Endothelial cell of umbilical vein (primary cell): ENCODE data around the gene NFKBIL1. TPM values are rescaled to one million over a fixed set of nuclear protein-coding genes. Genes with fewer than 3 reads are reported as not detected.

Experiments used
- BruUV-seq: library from RNA; stranded (reverse); fragments of 400-500 nt; replicated peaks from 2 replicates; lab custom pipeline; 2021; lab: Mats Ljungman, UMichigan
- CTCF ChIA-PET: fragments of 300-600, 350-600 bp; sonication (Branson Sonifier 250); formaldehyde crosslinking; loops from one replicate; lab custom pipeline; 2021; ENCODE audit warnings: antibody characterized with exemption, inconsistent platforms; lab: Charles Lee
- POLR2A ChIA-PET: fragments of 300-600, 350-600 bp; sonication (Branson Sonifier 250); formaldehyde crosslinking; loops from one replicate; lab custom pipeline; 2021; ENCODE audit warnings: antibody characterized with exemption, inconsistent platforms; lab: Charles Lee
- DNase-seq: peaks from one replicate; pipeline ENCODE4 v3.0.0-alpha.2; 2011; ENCODE audit warnings: low read depth, low spot score
- FAIRE-seq: peaks from 2 replicates; lab custom pipeline; 2011; peaks lifted over from hg19 to GRCh38; lab: Jason Lieb, UNC
- H2AFZ ChIP-seq: 2 replicates; pipeline ENCODE4 v1.6.0; 2012; ENCODE audit warnings: low read depth, low read length, control low read depth, inconsistent platforms
- H3K27ac ChIP-seq: 2 replicates; pipeline ENCODE4 v1.5.1; 2011; ENCODE audit warnings: low read depth, mild to moderate bottlenecking, control low read depth, low read length, moderate library complexity; ENCODE audit not compliant: insufficient read depth
- H3K27me3 ChIP-seq, 2 experiments: 2 replicates each; pipeline versions ENCODE4 v1.6.0 to v1.6.1; 2011; ENCODE audit warnings: low read length in 2 of 2, mixed read lengths in 1 of 2; ENCODE audit not compliant: control insufficient read depth in 2 of 2, insufficient read depth in 2 of 2
- H3K36me3 ChIP-seq, 2 experiments: 2 replicates in 1 of 2; 3 replicates in 1 of 2; pipeline ENCODE4 v1.5.1; 2011; ENCODE audit warnings: low read length in 2 of 2, mild to moderate bottlenecking in 1 of 2, moderate library complexity in 1 of 2; ENCODE audit not compliant: control insufficient read depth in 2 of 2, insufficient read depth in 2 of 2; ENCODE audit errors: extremely low read depth in 1 of 2
- H3K4me1 ChIP-seq: 3 replicates; pipeline ENCODE4 v1.5.1; 2011; ENCODE audit warnings: mild to moderate bottlenecking, low read length; ENCODE audit not compliant: control insufficient read depth, insufficient read depth; ENCODE audit errors: extremely low read depth
- H3K4me2 ChIP-seq: 2 replicates; pipeline ENCODE4 v1.6.1; 2011; ENCODE audit warnings: low read length, control low read depth, mixed read lengths; ENCODE audit not compliant: insufficient read depth
- H3K4me3 ChIP-seq, 3 experiments: fragments of 200-600 bp in 1 of 3; sonication (generic), shearing (Covaris generic) in 1 of 3; replicated peaks in 1 of 3; 2 replicates each; pipeline ENCODE4 v1.5.1; 2011 to 2016; ENCODE audit warnings: control low read depth in 3 of 3, low read length in 3 of 3, mild to moderate bottlenecking in 2 of 3, inconsistent platforms in 1 of 3, low read depth in 1 of 3, moderate library complexity in 1 of 3; ENCODE audit not compliant: insufficient read depth in 1 of 3
- H3K79me2 ChIP-seq: 2 replicates; pipeline ENCODE4 v1.6.0; 2012; ENCODE audit warnings: low read length, inconsistent platforms; ENCODE audit not compliant: control insufficient read depth, insufficient read depth
- H3K9ac ChIP-seq: replicated peaks from 2 replicates; pipeline ENCODE3; 2011; ENCODE audit warnings: low read length, control low read depth; ENCODE audit not compliant: insufficient read depth; ENCODE audit errors: extremely low read depth
- H3K9me1 ChIP-seq: replicated peaks from 3 replicates; pipeline ENCODE4 v1.6.0; 2011; ENCODE audit warnings: mild to moderate bottlenecking, low read length; ENCODE audit not compliant: control insufficient read depth, insufficient read depth; ENCODE audit errors: extremely low read depth
- H3K9me3 ChIP-seq: replicated peaks from 2 replicates; pipeline ENCODE4 v1.5.1; 2012; ENCODE audit warnings: low read length, inconsistent platforms; ENCODE audit not compliant: control insufficient read depth, insufficient read depth
- H4K20me1 ChIP-seq: replicated peaks from 2 replicates; pipeline ENCODE3; 2011; ENCODE audit warnings: mild to moderate bottlenecking, low read length; ENCODE audit not compliant: control insufficient read depth, insufficient read depth; ENCODE audit errors: extremely low read depth
- EZH2 ChIP-seq: IDR thresholded peaks from 2 replicates; pipeline ENCODE4 v1.6.1; 2012; ENCODE audit warnings: borderline replicate concordance, low read depth, mild to moderate bottlenecking, moderate library complexity, low read length, inconsistent platforms; ENCODE audit not compliant: severe bottlenecking
- FOS ChIP-seq: IDR thresholded peaks from 2 replicates; pipeline ENCODE4 v1.6.1; 2011; ENCODE audit warnings: mild to moderate bottlenecking, low read length, moderate library complexity, borderline replicate concordance; ENCODE audit not compliant: insufficient read depth
- GATA2 ChIP-seq: IDR thresholded peaks from 2 replicates; pipeline ENCODE4 v1.7.0; 2011; ENCODE audit warnings: low read depth, mild to moderate bottlenecking, moderate library complexity, mixed read lengths, low read length; ENCODE audit not compliant: insufficient read length, insufficient read depth
- JUN ChIP-seq: IDR thresholded peaks from 2 replicates; pipeline ENCODE4 v1.6.1; 2011; ENCODE audit warnings: borderline replicate concordance, low read depth; ENCODE audit not compliant: insufficient read length, insufficient read depth
- MYC ChIP-seq: IDR thresholded peaks from one replicate; pipeline ENCODE4 v1.6.1; 2011; ENCODE audit warnings: mild to moderate bottlenecking, low read depth, low read length
- POLR2A ChIP-seq: IDR thresholded peaks from 2 replicates; pipeline ENCODE4 v1.6.1; 2012; ENCODE audit warnings: low read depth, mild to moderate bottlenecking, control low read depth, low read length
- POLR2AphosphoS5 ChIP-seq: IDR thresholded peaks from 2 replicates; pipeline ENCODE4 v1.6.1; 2012; ENCODE audit warnings: low read depth, mild to moderate bottlenecking, control low read depth, low read length, moderate library complexity; ENCODE audit not compliant: insufficient read depth
- dilution Hi-C: fragments of 300-500 bp; cut with MboI; formaldehyde crosslinking; loops from one replicate; pipeline ENCODE4 v1.15.0; 2019; ENCODE audit warnings: low sequenced_read_pairs; ENCODE audit not compliant: extremely low pct_ligation_motif_present
- intact Hi-C: fragments of 100-400 bp; cut with micrococcal nuclease; formaldehyde crosslinking; loops from one replicate; pipeline ENCODE4 v1.10.0; 2022
- polyA plus RNA-seq, 4 experiments: library from polyadenylated mRNA; depleted of rRNA in 3 of 4; stranded (reverse) in 3 of 4; unstranded in 1 of 4; fragments of >200 nt; gene quantifications; 2 replicates each; pipeline versions ENCODE4 v1.2.1 to v1.2.3, GENCODE V29; 2011 to 2012; ENCODE audit warnings: missing spikeins in 1 of 4
- total RNA-seq: library from RNA; stranded (reverse); gene quantifications from 2 replicates; pipeline ENCODE4 v1.2.3, GENCODE V29; 2021
- TF ChIP-seq, protein P1 (sequence below): IDR thresholded peaks from 2 replicates; pipeline ENCODE4 v1.6.1; 2011; ENCODE audit not compliant: insufficient read depth, insufficient read length
- TF ChIP-seq, protein P2 (sequence below), 2 donors: IDR thresholded peaks; 1 replicate in 1 of 2; 2 replicates in 1 of 2; pipeline ENCODE4 v1.5.1; 2011; ENCODE audit warnings: low read length in 2 of 2, mild to moderate bottlenecking in 2 of 2, moderate library complexity in 2 of 2, control low read depth in 1 of 2, inconsistent platforms in 1 of 2, low read depth in 1 of 2; ENCODE audit not compliant: insufficient read depth in 1 of 2; ENCODE audit errors: extremely low read depth in 1 of 2

NFKBIL1 gene
- total and polyA plus RNA-seq, 2 donors (not counting 3 experiments of a cell fraction or from before 2014, with no cell fraction given), result 9.9 to 15.5 TPM

DNA sequence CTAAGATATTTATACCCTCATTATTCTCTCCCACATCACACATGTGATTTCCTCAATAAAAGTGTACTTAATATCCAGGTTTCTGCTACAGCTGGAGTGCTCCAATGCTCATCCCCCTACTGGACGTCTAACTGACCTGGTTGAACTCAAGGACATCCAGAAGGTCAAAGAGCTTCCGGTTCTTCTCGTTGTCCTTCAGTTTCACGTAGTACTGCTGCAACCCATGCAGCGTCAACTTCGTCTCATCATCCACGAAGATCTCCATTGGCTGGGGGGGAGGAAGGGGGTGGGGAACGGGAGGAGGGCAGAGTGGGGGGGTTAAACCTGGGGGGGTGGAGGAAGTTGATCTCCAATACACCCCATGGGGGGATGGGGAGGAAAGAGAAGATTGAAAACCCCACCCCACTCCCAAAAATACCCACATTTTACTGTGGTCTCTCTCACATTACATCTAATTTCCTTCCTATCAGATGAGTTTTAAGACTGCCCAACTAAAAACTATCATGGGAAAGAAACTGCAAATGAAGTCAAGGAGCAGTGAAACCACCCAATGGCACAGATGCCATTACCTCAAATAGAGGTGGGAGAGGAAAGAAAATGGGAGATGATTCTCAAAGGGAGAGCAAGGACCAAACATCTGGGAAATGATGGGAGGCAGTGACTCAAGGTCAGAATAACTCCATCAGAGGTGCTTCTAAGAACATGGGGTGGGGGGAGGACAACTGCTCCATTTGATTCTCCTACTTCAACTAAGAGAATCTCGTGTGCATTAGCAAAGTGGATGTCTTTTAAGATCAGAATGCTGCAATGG is 14.6 kb upstream of the NFKBIL1 start:
- dilution Hi-C loops (no loop called here), intact Hi-C loops (no loop called here)
- Histone ChIP-seq H3K9me1 (no peaks in the 10 kb centered on the region), H3K79me2 (peaks cover 44% of the 10 kb centered on the region), H3K36me3 (peaks cover 42 to 58% of the 10 kb centered on the region in 2 experiments), H3K9ac (no peak overlapping the region), H3K4me3 (no peak overlapping the region), H3K4me2 (no peak overlapping the region), H3K4me1 (no peaks in the 10 kb centered on the region), H3K9me3 (no peaks in the 10 kb centered on the region), H4K20me1 (no peaks in the 10 kb centered on the region), H3K27me3 (no peaks in the 10 kb centered on the region), H3K27ac (no peak overlapping the region), H2AFZ (no peak overlapping the region)
- BruUV-seq, result no TSS peak
- TF ChIP-seq, protein P1, sequence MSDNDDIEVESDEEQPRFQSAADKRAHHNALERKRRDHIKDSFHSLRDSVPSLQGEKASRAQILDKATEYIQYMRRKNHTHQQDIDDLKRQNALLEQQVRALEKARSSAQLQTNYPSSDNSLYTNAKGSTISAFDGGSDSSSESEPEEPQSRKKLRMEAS, result no peak
- TF ChIP-seq JUN (no peak), GATA2 (no peak), MYC (no peak), POLR2AphosphoS5 (no peak), POLR2A (no peak), EZH2 (no peak), FOS (no peak)
- TF ChIP-seq, protein P2, sequence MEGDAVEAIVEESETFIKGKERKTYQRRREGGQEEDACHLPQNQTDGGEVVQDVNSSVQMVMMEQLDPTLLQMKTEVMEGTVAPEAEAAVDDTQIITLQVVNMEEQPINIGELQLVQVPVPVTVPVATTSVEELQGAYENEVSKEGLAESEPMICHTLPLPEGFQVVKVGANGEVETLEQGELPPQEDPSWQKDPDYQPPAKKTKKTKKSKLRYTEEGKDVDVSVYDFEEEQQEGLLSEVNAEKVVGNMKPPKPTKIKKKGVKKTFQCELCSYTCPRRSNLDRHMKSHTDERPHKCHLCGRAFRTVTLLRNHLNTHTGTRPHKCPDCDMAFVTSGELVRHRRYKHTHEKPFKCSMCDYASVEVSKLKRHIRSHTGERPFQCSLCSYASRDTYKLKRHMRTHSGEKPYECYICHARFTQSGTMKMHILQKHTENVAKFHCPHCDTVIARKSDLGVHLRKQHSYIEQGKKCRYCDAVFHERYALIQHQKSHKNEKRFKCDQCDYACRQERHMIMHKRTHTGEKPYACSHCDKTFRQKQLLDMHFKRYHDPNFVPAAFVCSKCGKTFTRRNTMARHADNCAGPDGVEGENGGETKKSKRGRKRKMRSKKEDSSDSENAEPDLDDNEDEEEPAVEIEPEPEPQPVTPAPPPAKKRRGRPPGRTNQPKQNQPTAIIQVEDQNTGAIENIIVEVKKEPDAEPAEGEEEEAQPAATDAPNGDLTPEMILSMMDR (IDR thresholded peaks at IDR 0.05; ENCODE audit: extremely low read depth in 1 of 2, insufficient read depth in 1 of 2, low read depth in 1 of 2, low read length in 2 of 2), result no peak
- FAIRE-seq (no peak), DNase-seq (no peak)
- ChIA-PET CTCF (interaction anchor here (1.6 kb wide), 1 partner anchor 48 kb away, joined by 5 read pairs; no protein-coding TSS in a partner anchor), POLR2A (interaction anchor here (0.8 to 1.6 kb wide), 2 partner anchors 9 to 38 kb away, joined by 3 to 4 read pairs; partner anchors contain the start of gene DDX39B)
